Stomach smooth muscle (tissue), 2 donors: ENCODE data around the gene PTER.

Experiments used
- H3K27ac ChIP-seq: one replicate; pipeline ENCODE4 v1.7.0; 2013; ENCODE audit warnings: mild to moderate bottlenecking, low read length, inconsistent platforms
- H3K27me3 ChIP-seq, 2 donors: one replicate each; pipeline ENCODE4 v1.7.0; 2013; ENCODE audit warnings: low read length in 2 of 2; ENCODE audit not compliant: insufficient read depth in 2 of 2, control insufficient read depth in 1 of 2
- H3K36me3 ChIP-seq, 2 donors: one replicate each; pipeline ENCODE4 v1.7.0; 2013; ENCODE audit warnings: low read length in 2 of 2; ENCODE audit not compliant: control insufficient read depth in 2 of 2, insufficient read depth in 2 of 2
- H3K4me1 ChIP-seq: one replicate; pipeline ENCODE4 v1.7.0; 2013; ENCODE audit warnings: low read length; ENCODE audit not compliant: control insufficient read depth, insufficient read depth
- H3K4me3 ChIP-seq, 2 donors: one replicate each; pipeline ENCODE4 v1.7.0; 2013; ENCODE audit warnings: low read length in 2 of 2
- H3K9ac ChIP-seq, 2 donors: one replicate each; pipeline ENCODE4 v1.7.0; 2013; ENCODE audit warnings: low read length in 2 of 2, mild to moderate bottlenecking in 1 of 2
- H3K9me3 ChIP-seq, 2 donors: one replicate each; pipeline ENCODE4 v1.7.0; 2013; ENCODE audit warnings: low read length in 2 of 2; ENCODE audit not compliant: control insufficient read depth in 2 of 2
- donor health status: healthy.
- donor health status: Pancreatic carcinoma.

Gene PTER

DNA sequence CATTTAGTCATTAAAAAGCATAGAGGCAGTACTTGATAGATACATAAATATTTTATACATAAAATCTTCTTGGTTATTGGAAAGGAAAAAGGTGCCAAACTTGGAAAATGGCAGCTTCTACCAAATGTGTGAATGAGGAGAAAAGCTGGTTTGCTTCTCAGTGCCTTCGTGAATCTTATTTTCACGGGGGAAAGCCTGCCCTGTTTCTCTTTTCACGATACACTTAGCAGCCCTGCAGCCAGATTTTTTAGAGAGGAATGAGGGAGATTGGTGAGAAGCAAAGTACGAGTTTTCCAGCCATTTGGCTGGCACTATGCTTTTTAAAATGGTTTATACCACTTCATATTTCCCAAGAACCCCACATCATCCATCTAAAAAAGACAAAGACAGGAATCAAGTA lies 107.8 kb downstream of the PTER start:
- Histone ChIP-seq H3K27ac (no peak overlapping the region), H3K4me3 (no peak overlapping the region), H3K4me1 (no peaks in the 10 kb centered on the region)

DNA sequence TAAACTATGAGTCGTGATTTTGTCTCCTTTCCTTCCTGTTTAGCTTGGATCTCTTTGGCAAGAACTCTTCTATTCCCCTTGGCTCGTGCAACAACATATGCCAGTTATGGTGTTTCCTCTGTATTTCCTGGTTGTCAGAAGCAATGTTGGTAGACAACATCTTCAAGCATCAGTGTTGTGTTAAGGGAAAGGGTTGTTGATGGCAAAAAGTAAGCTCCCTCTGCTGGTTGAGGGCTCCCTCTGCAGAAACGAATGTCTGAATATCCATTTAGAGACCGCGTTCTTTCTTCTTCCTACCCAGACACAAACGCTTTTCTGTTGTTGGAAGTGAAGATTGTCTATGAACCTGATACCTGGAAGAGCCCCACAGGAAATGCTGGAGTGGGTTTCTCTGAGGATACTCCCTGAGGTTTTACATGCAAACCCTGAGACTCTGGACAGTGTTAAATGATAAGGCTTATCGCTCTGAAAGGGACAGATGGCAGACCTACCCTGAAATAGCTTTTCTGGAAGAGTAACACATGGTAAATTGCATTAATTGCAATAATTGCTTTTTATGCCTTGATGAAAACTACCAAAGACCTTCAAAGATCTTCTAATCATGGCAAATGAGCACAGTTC lies 108.4 kb downstream of the PTER start:
- Histone ChIP-seq H3K36me3 (no peaks in the 10 kb centered on the region), H3K27ac (no peak overlapping the region), H3K4me3 (no peak overlapping the region), H3K9me3 (no peaks in the 10 kb centered on the region), H3K9ac (no peak overlapping the region), H3K27me3 (peaks cover 0 to 2% of the 10 kb centered on the region in 2 donors), H3K4me1 (no peaks in the 10 kb centered on the region)

More for the DNA sequence above, 107.8 kb downstream of the PTER start:
- no peaks in the 10 kb centered on the region for H3K9me3 ChIP-seq
- no peak overlapping the region for H3K9ac ChIP-seq
- H3K36me3 ChIP-seq, result no peaks in the 10 kb centered on the region
- peaks cover 0 to 2% of the 10 kb centered on the region in 2 donors for H3K27me3 ChIP-seq

DNA sequence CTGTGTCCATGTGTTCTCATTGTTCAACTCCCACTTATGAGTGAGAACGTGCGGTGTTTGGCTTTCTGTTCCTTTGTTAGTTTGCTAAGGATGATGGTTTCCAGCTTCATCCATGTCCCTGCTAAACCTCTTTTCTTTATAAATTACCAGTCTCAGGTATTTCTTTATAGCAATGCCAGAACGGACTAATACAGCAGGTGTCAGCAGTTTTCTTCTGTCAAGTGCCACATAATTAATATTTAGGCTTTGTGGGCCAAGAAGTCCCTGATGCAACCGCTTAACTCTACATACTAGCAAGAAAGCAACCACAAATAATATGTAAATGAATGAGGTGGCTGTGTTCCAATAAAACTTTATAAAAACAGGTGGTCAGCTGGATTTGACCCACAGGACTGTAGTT lies 111.2 kb downstream of the PTER start:
- Histone ChIP-seq H3K27ac (no peak overlapping the region), H3K9ac (no peak overlapping the region), H3K27me3 (peaks cover 0 to 2% of the 10 kb centered on the region in 2 donors), H3K4me1 (no peaks in the 10 kb centered on the region), H3K36me3 (no peaks in the 10 kb centered on the region), H3K4me3 (no peak overlapping the region), H3K9me3 (no peaks in the 10 kb centered on the region)

DNA sequence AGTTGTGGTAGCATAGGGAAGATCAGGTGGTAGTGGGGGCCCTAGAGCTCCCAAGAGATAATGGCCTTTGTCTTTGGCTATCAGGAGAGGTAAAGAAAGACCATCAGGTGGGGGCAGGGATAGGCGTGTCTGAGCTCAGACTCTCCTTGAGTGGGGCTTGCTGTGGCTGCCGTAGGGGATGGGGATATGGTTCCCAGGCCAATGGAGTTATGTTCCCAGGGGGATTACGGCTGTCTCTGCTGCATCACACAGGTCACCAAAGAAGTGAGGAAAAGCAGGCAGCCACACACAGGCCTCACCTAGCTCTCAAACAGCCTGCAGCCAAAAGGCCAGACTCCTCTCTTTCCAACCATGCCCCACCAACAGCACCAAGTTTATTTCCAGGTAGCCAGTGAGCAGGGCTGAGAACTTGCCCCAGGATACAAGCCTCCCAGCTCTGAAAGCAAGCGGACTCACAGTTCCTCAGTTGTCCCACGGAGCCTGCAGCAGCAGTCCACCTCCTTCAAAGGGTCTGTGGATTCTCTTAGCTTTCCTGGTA lies 122.5 kb downstream of the PTER start:
- no peak overlapping the region for H3K4me3 ChIP-seq
- H3K36me3 ChIP-seq, result no peaks in the 10 kb centered on the region
- no peak overlapping the region for H3K9ac ChIP-seq
- H3K4me1 ChIP-seq, result no peaks in the 10 kb centered on the region
- H3K9me3 ChIP-seq, result peaks cover 0 to 2% of the 10 kb centered on the region in 2 donors
- no peaks in the 10 kb centered on the region for H3K27me3 ChIP-seq
- no peak overlapping the region for H3K27ac ChIP-seq

DNA sequence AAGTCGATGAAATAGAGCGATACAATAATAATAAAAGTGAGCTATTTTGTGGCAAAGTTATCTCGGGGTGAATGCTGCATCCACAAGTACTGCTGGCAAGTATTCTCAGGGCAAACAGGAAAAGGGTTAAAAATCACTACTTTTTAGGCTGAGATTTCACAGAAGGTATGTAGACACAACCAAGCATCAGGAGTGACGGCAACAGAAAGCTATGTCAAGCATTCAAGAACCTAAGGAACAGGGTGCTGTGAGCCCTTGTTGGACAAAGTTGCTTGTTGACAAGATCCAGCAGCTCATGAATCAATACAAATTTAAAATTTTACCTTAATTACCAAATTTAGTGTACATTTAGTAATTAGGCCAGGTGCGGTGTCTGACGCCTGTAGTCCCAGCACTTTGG lies 126.1 kb downstream of the PTER start:
- no peak overlapping the region for H3K9ac ChIP-seq
- H3K27me3 ChIP-seq, result no peaks in the 10 kb centered on the region
- H3K9me3 ChIP-seq, result peaks cover 0 to 2% of the 10 kb centered on the region in 2 donors
- H3K4me3 ChIP-seq, result no peak overlapping the region
- no peaks in the 10 kb centered on the region for H3K36me3 ChIP-seq
- no peak overlapping the region for H3K27ac ChIP-seq
- H3K4me1 ChIP-seq, result no peaks in the 10 kb centered on the region
